Measurements from ENCODE around the gene UBE2L6.

The UBE2L6 gene

GRCh38 chr11:57610170-57610569 is 42.7 kb upstream of the UBE2L6 start:
- H2AFZ ChIP-seq, result no peak overlapping the region
- no peaks in the 10 kb centered on the region for H3K36me3 ChIP-seq (ENCODE audit: control insufficient read depth, insufficient read depth, low read length)
- TF ChIP-seq CTCF (IDR thresholded peaks at IDR 0.05), result no peak
- H3K4me3 ChIP-seq (ENCODE audit: low read depth, low read length), result no peak overlapping the region
- H3K4me1 ChIP-seq, result no peaks in the 10 kb centered on the region
- H3K79me2 ChIP-seq, result no peaks in the 10 kb centered on the region
- H3K9me3 ChIP-seq (ENCODE audit: control insufficient read depth, low read length), result no peaks in the 10 kb centered on the region
- H3K27ac ChIP-seq, result no peak overlapping the region
- H3K4me2 ChIP-seq (ENCODE audit: low read length), result no peak overlapping the region
- H3K9ac ChIP-seq, result no peak overlapping the region
- H3K27me3 ChIP-seq (ENCODE audit: control insufficient read depth, insufficient read depth, low read length), result no peaks in the 10 kb centered on the region

DNA sequence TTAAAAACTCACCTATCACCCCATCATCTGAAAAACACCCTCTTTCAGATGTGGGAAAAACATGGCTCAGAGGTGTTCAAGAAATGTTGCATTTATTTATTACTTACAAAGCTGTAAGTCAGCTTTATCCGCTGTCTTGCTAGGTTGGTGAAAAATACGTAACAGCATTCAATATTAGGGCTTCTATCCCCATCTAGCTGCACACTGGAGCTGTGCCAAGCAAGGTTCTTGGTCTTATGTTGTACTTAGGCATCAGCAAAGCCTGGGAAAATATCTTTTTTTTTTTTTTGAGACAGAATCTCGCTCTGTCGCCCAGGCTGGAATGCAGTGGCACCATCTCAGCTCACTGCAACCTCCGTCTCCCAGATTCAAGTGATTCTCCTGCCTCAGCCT is 37.6 kb upstream of the UBE2L6 start:
- Histone ChIP-seq H3K9me3 (ENCODE audit: control insufficient read depth, low read length) (no peaks in the 10 kb centered on the region), H3K27me3 (ENCODE audit: control insufficient read depth, insufficient read depth, low read length) (no peaks in the 10 kb centered on the region), H3K4me1 (no peaks in the 10 kb centered on the region), H3K79me2 (no peaks in the 10 kb centered on the region), H3K27ac (no peak overlapping the region), H3K4me2 (ENCODE audit: low read length) (no peak overlapping the region), H3K36me3 (ENCODE audit: control insufficient read depth, insufficient read depth, low read length) (no peaks in the 10 kb centered on the region), H3K4me3 (ENCODE audit: low read depth, low read length) (no peak overlapping the region), H3K9ac (no peak overlapping the region), H2AFZ (no peak overlapping the region)
- TF ChIP-seq CTCF (IDR thresholded peaks at IDR 0.05), result no peak

- no peaks in the 10 kb centered on the region for H3K36me3 ChIP-seq (ENCODE audit: control insufficient read depth, insufficient read depth, low read length)
- no peak overlapping the region for H3K9ac ChIP-seq
- H3K27ac ChIP-seq, result no peak overlapping the region
- no peaks in the 10 kb centered on the region for H3K79me2 ChIP-seq
- H3K27me3 ChIP-seq (ENCODE audit: control insufficient read depth, insufficient read depth, low read length), result no peaks in the 10 kb centered on the region
- H3K4me2 ChIP-seq (ENCODE audit: low read length), result no peak overlapping the region
- no peak overlapping the region for H3K4me3 ChIP-seq (ENCODE audit: low read depth, low read length)
- H3K9me3 ChIP-seq (ENCODE audit: control insufficient read depth, low read length), result no peaks in the 10 kb centered on the region
- no peak for TF ChIP-seq CTCF (IDR thresholded peaks at IDR 0.05)
- no peak overlapping the region for H2AFZ ChIP-seq
- H3K4me1 ChIP-seq, result no peaks in the 10 kb centered on the region
Measured at GRCh38 chr11:57604296-57605027, 37.0 kb upstream of the UBE2L6 start.

GRCh38 chr11:57601297-57601696 is 33.8 kb upstream of the UBE2L6 start:
- H3K9ac ChIP-seq, result no peak overlapping the region
- H3K4me3 ChIP-seq (ENCODE audit: low read depth, low read length), result no peak overlapping the region
- H3K79me2 ChIP-seq, result no peaks in the 10 kb centered on the region
- no peaks in the 10 kb centered on the region for H3K9me3 ChIP-seq (ENCODE audit: control insufficient read depth, low read length)
- H3K36me3 ChIP-seq (ENCODE audit: control insufficient read depth, insufficient read depth, low read length), result no peaks in the 10 kb centered on the region
- H2AFZ ChIP-seq, result no peak overlapping the region
- no peak for TF ChIP-seq CTCF (IDR thresholded peaks at IDR 0.05)
- H3K27me3 ChIP-seq (ENCODE audit: control insufficient read depth, insufficient read depth, low read length), result no peaks in the 10 kb centered on the region
- H3K27ac ChIP-seq, result no peak overlapping the region
- no peak overlapping the region for H3K4me2 ChIP-seq (ENCODE audit: low read length)
- no peaks in the 10 kb centered on the region for H3K4me1 ChIP-seq

GRCh38 chr11:57599381-57599780 is 31.9 kb upstream of the UBE2L6 start:
- no peaks in the 10 kb centered on the region for H3K36me3 ChIP-seq (ENCODE audit: control insufficient read depth, insufficient read depth, low read length)
- no peaks in the 10 kb centered on the region for H3K9me3 ChIP-seq (ENCODE audit: control insufficient read depth, low read length)
- H3K4me3 ChIP-seq (ENCODE audit: low read depth, low read length), result no peak overlapping the region
- H3K4me1 ChIP-seq, result no peaks in the 10 kb centered on the region
- H3K9ac ChIP-seq, result no peak overlapping the region
- H3K27me3 ChIP-seq (ENCODE audit: control insufficient read depth, insufficient read depth, low read length), result no peaks in the 10 kb centered on the region
- TF ChIP-seq CTCF (IDR thresholded peaks at IDR 0.05), result no peak
- H2AFZ ChIP-seq, result no peak overlapping the region
- H3K27ac ChIP-seq, result no peak overlapping the region
- no peaks in the 10 kb centered on the region for H3K79me2 ChIP-seq
- no peak overlapping the region for H3K4me2 ChIP-seq (ENCODE audit: low read length)
